ENCODE measurements around the gene FAAP20. TPM values are rescaled to one million over a fixed set of nuclear protein-coding genes. Genes with fewer than 3 reads are reported as not detected.

FAAP20 gene
- total RNA-seq, 1 donor from 2014 or later: 11.3 TPM

DNA sequence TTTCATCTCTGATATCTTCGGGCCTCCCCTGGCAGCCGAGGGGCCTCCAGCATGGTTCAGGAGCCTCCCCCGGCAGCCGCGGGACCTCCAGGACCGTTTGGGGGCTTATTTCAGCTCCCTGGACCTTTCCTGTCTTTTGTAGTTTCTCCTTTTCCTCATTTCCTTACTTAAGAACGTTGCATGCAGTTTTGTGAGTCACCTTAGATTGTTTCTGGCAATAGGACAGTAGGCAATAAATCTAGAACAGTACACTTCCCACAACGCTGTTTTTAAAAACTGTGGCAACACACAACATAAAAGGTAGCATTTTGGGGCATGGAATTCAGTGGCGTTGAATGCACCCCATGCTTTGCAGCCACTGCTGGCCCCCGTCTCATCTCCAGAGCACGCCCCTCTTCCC, 24.4 kb downstream of the FAAP20 start:
- Histone ChIP-seq H3K36me3 (no peaks in the 10 kb centered on the region), H3K27ac (no peak overlapping the region), H3F3A (ENCODE audit: low read depth) (peaks cover 3% of the 10 kb centered on the region), H3K9ac (no peak overlapping the region), H4K20me1 (ENCODE audit: low read depth) (peaks cover 3% of the 10 kb centered on the region), H3K4me1 (no peaks in the 10 kb centered on the region), H3K9me3 (ENCODE audit: low read depth) (no peaks in the 10 kb centered on the region), H3K27me3 (no peaks in the 10 kb centered on the region), H3K4me3 (no peak overlapping the region), H3K79me2 (ENCODE audit: low read depth) (no peaks in the 10 kb centered on the region), H2AFZ (replicated peaks) (no peak overlapping the region), H3K4me2 (no peak overlapping the region)
- H3K36me3 Mint-ChIP-seq: no peaks in the 10 kb centered on the region
- TF ChIP-seq, protein P1, sequence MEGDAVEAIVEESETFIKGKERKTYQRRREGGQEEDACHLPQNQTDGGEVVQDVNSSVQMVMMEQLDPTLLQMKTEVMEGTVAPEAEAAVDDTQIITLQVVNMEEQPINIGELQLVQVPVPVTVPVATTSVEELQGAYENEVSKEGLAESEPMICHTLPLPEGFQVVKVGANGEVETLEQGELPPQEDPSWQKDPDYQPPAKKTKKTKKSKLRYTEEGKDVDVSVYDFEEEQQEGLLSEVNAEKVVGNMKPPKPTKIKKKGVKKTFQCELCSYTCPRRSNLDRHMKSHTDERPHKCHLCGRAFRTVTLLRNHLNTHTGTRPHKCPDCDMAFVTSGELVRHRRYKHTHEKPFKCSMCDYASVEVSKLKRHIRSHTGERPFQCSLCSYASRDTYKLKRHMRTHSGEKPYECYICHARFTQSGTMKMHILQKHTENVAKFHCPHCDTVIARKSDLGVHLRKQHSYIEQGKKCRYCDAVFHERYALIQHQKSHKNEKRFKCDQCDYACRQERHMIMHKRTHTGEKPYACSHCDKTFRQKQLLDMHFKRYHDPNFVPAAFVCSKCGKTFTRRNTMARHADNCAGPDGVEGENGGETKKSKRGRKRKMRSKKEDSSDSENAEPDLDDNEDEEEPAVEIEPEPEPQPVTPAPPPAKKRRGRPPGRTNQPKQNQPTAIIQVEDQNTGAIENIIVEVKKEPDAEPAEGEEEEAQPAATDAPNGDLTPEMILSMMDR (IDR thresholded peaks at IDR 0.05): no peak
- no peak for TF ChIP-seq EZH2 (IDR thresholded peaks at IDR 0.05)
- TF ChIP-seq EZH2phosphoT487 (IDR thresholded peaks at IDR 0.05): no peak
- H3K4me1 Mint-ChIP-seq: no peaks in the 10 kb centered on the region
- H3K27me3 Mint-ChIP-seq (ENCODE audit: insufficient read depth, low read depth): peaks cover 3% of the 10 kb centered on the region
- no peak for DNase-seq (ENCODE audit: low spot score)
- H3K27ac Mint-ChIP-seq: peak overlapping the region; percentile 80
- no peaks in the 10 kb centered on the region for H3K9me3 Mint-ChIP-seq
- H3K4me3 Mint-ChIP-seq: no peak overlapping the region

DNA sequence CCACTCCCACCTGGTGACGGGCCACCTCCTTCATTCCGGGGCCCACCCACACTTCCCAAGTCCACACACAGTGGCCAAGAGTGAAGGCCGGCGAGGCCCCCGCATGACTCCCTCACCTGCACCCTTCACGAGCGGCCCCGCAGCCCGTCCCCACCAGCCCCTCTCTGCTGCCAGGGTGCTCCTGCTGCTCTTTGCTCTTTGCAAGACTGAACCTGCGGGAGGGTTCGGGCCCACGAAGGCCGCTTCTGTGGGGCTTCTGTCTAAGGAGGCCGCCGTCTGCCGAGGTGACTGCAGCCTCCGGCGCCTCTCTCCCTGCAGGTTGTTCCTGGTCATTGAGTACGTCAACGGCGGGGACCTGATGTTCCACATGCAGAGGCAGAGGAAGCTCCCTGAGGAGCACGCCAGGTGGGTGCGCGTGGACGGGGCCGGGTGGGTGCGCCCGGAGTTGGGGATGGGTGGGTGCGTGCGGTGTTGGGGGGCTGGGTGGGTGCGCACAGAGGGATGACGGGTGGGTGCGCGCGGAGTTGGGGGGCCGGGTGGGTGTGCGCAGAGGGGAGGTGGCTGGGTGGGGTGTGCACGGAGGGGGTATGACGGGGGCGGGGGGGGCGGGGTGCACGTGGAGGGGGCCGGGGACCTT, 25.3 kb downstream of the FAAP20 start:
- H3K36me3 ChIP-seq: no peaks in the 10 kb centered on the region
- TF ChIP-seq, protein P1 (IDR thresholded peaks at IDR 0.05): no peak
- TF ChIP-seq EZH2phosphoT487 (IDR thresholded peaks at IDR 0.05) (no peak), EZH2 (IDR thresholded peaks at IDR 0.05) (no peak)
- no peak for DNase-seq (ENCODE audit: low spot score)

DNA sequence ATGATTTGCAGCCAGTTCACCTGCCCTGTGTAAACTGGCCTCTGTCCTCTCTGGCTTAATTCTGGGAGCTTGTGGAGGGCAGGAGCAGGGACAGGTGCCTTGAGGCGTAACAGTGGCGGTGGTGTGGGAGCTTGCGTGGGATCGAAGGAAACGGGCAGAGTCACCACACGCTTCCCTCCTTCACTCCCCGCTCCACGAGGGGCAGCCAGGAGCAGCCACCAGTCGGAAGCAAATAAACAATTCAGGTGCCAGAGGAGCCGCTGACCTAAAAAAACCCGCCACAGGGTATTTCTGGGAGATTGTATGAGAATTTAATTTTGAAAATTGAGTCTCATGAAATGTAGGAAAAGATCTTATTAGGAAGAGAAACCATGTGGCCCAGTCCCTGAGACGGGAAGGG, 26.0 kb downstream of the FAAP20 start:
- H3K79me2 ChIP-seq (ENCODE audit: low read depth): no peaks in the 10 kb centered on the region
- no peak for DNase-seq (ENCODE audit: low spot score)
- H3K9ac ChIP-seq: no peak overlapping the region
- Mint-ChIP-seq H3K27me3 (ENCODE audit: insufficient read depth, low read depth) (peaks cover 2% of the 10 kb centered on the region), H3K36me3 (peaks cover 3% of the 10 kb centered on the region), H3K4me3 (no peak overlapping the region), H3K9me3 (no peaks in the 10 kb centered on the region), H3K27ac (no peak overlapping the region), H3K4me1 (no peaks in the 10 kb centered on the region)
- H3K27ac ChIP-seq: no peak overlapping the region
- H3K4me3 ChIP-seq: no peak overlapping the region
- TF ChIP-seq EZH2 (IDR thresholded peaks at IDR 0.05): no peak
- TF ChIP-seq, protein P1 (IDR thresholded peaks at IDR 0.05): no peak
- TF ChIP-seq EZH2phosphoT487 (IDR thresholded peaks at IDR 0.05): no peak
- no peak overlapping the region for H2AFZ ChIP-seq (replicated peaks)
- peaks cover 3% of the 10 kb centered on the region for H4K20me1 ChIP-seq (ENCODE audit: low read depth)
- H3K9me3 ChIP-seq (ENCODE audit: low read depth): no peaks in the 10 kb centered on the region
- no peaks in the 10 kb centered on the region for H3K36me3 ChIP-seq
- no peaks in the 10 kb centered on the region for H3K4me1 ChIP-seq
- no peaks in the 10 kb centered on the region for H3K27me3 ChIP-seq
- H3F3A ChIP-seq (ENCODE audit: low read depth): peaks cover 3% of the 10 kb centered on the region
- no peak overlapping the region for H3K4me2 ChIP-seq

More for the DNA sequence above, 25.3 kb downstream of the FAAP20 start:
- Histone ChIP-seq H3F3A (ENCODE audit: low read depth) (peaks cover 3% of the 10 kb centered on the region), H3K9me3 (ENCODE audit: low read depth) (no peaks in the 10 kb centered on the region), H4K20me1 (ENCODE audit: low read depth) (peaks cover 3% of the 10 kb centered on the region), H3K4me3 (no peak overlapping the region), H3K79me2 (ENCODE audit: low read depth) (no peaks in the 10 kb centered on the region), H3K4me1 (no peaks in the 10 kb centered on the region), H3K4me2 (no peak overlapping the region), H2AFZ (replicated peaks) (no peak overlapping the region), H3K27me3 (no peaks in the 10 kb centered on the region), H3K9ac (no peak overlapping the region), H3K27ac (no peak overlapping the region)
- Mint-ChIP-seq H3K27ac (no peak overlapping the region), H3K36me3 (no peaks in the 10 kb centered on the region), H3K27me3 (ENCODE audit: insufficient read depth, low read depth) (peaks cover 2% of the 10 kb centered on the region), H3K4me1 (no peaks in the 10 kb centered on the region), H3K9me3 (no peaks in the 10 kb centered on the region), H3K4me3 (no peak overlapping the region)
